SHP77 (cell line): Measurements from ENCODE around the gene SLCO2A1.

Experiments used
- DNase-seq, 2 experiments: peaks; one replicate each; lab custom pipeline; 2025; lab: John Stamatoyannopoulos, UW

Gene SLCO2A1

DNA sequence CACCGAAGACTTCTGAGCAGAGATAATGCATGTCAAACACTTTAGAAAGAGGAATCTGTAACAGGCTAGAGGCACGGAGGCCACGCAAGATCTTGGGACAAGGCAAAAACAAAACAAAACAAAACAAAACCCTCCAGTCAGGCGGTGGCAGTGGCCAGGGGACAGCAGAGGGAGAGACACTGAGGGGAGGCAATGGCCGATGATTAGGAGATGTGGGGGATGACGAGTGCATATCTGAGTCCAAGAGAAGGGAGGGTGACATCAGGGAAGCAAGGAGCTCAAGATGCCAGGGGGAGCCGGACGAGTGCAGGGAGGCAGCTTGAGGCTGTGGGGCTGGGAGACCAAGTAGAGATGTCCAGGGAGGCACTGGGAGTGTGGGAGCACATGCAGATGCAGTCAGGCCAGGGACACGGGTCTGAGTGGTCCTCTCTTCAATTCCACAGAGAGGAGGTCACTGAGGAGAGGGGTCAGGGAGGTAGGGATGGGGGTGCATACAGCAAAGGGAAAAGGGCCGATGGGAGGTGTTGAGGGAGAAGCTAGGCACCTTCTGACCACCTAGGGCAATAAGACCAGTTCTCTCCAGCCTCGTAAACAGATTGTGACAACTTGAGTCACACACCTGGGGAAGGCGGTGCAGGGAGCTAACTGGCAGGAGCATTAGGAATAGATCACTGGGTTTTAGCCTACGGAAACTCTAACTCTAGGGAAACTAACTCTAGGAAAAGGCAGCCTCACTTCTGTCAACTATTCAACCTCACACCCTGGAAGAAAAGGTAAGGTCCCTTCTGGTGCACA is 29.6 kb downstream of the SLCO2A1 start:
- no peak for DNase-seq

- no peak for DNase-seq
Observed at GRCh38 chr3:133998691-133999241, 31.0 kb downstream of the SLCO2A1 start.

GRCh38 chr3:133997871-133998635 is 31.7 kb downstream of the SLCO2A1 start:
- DNase-seq = no peak

DNA sequence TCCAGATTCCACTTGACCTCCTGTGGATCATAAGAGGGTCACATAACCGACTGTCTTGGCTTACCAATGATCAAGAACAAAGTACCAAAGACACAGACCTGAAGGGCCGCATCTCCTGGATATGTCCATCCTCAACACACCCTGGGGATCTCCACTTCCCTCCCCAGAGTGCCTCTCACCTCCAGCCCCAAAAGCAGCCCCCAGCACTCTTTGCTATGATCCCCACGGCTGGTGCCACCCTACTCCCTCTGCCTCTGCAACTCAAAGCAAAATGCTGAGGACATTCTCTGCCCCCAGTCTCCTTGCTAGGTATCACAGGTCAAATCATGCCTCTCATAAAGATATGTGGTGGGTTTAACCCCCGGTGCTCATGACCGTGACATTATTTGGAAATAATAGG is 32.7 kb downstream of the SLCO2A1 start:
- DNase-seq = no peak

DNA sequence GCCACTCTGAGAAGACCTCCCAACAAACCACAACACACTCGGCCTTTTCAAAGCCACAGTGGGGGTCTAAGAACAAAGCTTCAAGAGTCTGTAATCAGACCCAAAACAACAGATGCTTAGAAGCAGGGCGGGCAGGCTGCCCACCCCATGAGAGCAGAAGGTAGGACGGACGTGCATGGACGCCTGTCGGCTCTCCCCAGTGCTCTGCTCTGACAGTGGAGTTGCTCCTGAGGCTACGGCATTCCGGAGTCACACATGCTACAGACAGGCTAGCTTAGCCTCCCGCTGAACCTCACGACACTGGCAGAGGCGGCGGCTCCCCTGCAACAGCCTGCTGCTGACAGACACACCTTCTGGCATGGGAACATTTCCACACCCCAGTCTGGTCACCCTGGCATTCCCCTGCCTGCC is 33.5 kb downstream of the SLCO2A1 start:
- DNase-seq = no peak

- DNase-seq = no peak
Observed at GRCh38 chr3:133995264-133995663, 34.5 kb downstream of the SLCO2A1 start.

- DNase-seq = no peak
Observed at GRCh38 chr3:133994166-133994890, 35.4 kb downstream of the SLCO2A1 start.

- DNase-seq = no peak
Observed at GRCh38 chr3:133992951-133993620, 36.6 kb downstream of the SLCO2A1 start.

DNA sequence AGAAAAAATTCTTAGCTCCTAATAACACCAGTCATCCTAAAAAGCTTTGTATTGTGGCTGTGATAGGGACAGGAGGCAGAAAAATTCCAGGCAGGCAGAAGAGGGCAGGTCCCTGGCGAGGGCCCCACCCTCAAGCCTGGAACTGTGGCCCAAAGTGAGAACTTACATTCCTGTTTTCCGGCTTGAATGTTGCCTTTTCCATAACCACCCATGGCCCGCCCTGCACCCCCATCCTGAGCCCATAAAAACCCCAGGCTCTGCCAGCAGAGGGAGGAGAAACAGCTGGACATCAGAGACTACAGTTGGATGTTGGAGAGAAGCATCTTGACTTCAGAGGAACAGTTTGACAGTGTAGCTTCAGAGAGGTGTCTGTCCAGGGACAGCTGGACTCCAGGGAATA is 37.3 kb downstream of the SLCO2A1 start:
- DNase-seq = no peak

- no peak for DNase-seq
Observed at GRCh38 chr3:133991637-133992036, 38.1 kb downstream of the SLCO2A1 start.

- DNase-seq = no peak
Observed at GRCh38 chr3:133991209-133991608, 38.5 kb downstream of the SLCO2A1 start.

DNA sequence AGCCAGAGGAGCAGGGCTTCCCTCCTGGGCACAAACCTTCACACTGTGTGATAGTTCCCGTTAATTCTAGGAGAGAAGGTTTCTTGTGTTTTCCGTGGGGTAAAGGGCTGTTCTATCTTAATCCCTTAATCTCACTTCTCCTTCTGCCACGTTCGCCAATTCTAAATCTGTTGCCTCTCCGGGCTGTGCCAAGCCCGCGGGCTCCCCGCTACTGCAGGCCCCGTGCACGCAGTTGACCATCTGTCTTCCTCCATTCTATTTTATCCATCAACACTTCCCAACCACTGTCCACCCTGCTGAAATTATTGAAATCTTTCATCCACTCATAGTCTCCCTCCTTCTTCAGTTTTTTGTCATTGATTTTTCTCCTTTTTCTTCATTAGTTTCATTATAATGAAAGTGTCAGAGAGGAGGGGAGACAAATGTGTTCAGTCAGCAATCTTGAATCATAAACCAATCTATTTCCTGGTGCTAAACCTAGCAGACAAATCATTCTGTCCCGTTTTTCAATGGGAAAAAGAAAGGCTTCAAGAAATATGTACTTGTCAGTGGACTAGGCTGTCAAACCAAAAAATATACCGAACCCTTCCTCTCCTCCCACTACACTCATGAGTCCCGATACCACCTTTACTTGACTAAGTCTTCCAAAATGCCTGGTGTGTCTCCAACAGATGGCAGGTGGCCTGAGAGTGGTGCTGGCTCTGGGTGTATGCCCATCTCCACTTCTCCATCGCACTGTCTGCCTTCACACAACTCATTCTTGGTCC is 39.6 kb downstream of the SLCO2A1 start:
- DNase-seq = no peak

GRCh38 chr3:133988631-133989161 is 41.0 kb downstream of the SLCO2A1 start:
- DNase-seq = no peak

- no peak for DNase-seq
Observed at GRCh38 chr3:133987948-133988484, 41.7 kb downstream of the SLCO2A1 start.

GRCh38 chr3:133987136-133987535 is 42.6 kb downstream of the SLCO2A1 start:
- DNase-seq = no peak

GRCh38 chr3:133986311-133986710 is 43.4 kb downstream of the SLCO2A1 start:
- DNase-seq = no peak

DNA sequence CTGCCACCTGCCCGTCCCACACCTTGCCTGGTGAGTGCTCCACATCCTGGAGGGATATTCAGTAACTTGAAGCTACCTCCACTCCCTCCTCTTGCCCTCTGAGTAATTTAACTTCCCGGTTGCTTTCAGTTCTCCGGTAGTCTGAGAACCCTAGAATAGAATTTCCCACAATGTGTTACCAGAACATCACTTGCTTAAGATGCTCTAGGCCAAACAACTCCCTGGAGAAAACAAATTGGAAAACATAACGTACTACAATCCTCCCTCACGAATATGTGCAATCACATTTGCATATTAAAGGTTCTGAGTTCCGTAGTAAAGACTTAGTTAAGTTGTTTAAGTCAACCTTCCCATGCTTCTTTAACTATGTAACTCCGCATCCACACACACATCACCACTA is 44.8 kb downstream of the SLCO2A1 start:
- DNase-seq = no peak

GRCh38 chr3:133983576-133984560 is 45.9 kb downstream of the SLCO2A1 start:
- DNase-seq = no peak

DNA sequence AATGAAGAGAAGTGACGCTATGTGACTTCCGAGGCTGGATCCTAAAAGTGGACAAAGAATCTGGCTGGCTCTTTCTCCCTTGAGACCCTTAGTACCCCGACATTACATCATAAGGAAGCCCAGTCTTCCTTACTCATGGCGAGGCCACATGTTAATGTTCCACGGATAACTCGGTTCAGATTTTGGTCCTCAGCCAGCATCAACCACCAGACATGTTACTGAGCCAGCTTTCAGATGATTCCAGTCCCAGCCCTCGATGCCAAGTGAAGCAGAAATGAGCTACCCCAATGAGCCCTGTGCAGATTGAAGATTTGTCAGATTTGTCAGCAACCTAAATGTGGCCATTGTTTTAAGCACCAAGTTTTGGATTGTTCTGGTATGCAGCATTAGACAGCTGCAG is 46.6 kb downstream of the SLCO2A1 start:
- DNase-seq = no peak
